ENCODE results near the gene RAB15.

Gene RAB15

DNA sequence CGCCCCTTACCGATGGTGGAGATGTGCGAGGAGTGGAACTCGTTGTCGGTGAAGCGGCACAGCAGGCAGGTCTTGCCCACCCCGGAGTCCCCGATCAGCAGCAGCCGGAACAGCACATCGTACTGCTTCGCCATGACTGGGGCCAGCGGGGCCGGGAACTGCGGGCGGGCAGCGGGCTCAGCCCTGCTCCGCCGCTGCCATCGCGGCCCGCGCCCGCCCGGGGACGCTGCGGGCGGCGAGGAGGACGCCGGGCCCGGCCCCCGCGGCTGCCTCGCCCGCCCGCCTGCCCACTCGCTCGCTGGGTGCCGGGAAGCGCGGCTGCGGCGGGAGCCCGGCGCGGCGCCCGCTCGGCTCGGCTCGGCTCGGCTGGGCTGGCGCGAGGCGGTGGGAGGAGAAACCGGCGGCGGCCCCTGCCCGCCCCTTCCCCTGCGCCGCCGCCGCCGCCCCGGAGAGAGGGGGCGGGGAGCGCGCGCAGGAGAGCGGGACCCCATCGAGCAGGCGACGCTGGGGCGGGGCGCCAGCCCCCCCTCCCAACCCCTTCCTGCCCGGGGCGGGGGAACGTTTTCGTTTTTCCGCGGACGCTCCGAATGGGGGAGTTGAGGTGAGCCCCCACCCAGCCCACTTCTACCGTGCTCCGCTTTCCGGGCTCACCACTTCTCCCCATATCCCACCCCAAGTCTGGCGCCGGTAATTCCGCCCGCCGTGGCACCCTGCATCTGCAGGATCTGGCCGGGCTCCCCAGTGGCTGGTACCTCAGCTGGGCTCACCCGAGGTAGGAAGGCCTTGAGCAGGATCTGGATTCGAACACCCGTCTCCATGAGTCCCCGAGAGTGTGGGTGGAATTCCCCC, at the start of gene RAB15:
Gene RAB15 (minus strand): TSS at position 394 of the 849 bp plus-strand sequence. CDS start 260 bp downstream, at position 134.
- DNase-seq: peak in 1 of 2 experiments; percentile 18

DNA sequence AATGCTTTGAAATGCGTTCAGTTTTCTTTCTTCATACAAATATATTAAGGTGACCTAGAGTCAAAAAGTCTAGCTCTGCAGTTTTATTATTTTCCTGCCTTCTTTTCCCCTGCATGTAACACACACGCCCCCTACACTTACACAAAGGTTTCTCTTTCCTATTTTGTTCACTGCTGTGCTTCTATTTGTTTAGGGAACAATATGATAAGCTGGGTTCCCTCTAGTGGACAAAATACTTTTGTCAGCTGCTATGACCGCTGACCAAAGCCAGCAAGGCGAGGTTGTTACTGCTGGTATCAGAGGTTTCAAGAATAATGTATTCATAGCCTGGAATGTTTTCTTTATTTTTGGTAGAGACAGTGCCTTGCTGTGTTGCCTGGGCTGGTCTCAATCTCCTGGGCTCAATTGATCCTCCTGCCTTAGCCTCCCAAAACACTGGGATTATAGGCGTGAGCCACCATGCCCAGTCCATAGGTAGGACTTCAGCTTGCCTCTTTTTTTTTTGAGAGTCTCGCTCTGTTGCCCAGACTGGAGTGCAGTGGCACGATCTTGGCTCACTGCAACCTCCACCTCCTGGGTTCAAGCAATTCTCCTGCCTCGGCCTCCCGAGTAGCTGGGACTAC, 47.9 kb upstream of the RAB15 start:
- peak; percentile 14 to 16 for DNase-seq

DNA sequence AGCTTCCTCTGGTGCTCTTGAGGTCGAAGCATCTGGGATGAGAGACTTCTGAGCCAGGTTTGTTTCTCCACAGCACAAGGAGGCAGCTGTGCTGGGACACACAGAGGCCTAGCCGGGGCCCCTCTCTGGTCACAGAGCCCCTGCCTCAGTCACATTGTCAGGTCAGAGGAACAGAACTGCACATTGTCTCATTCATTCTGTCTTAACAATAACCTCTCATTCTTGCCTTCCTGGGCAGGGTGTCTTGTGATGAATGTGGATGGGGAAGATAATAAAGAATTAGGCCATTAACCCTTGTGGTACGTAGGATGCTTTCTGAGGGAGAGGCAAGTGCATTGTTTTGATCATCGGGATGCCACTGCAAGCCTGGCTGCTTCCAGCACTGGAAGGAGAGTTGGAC, 44.3 kb upstream of the RAB15 start:
- DNase-seq: no peak

DNA sequence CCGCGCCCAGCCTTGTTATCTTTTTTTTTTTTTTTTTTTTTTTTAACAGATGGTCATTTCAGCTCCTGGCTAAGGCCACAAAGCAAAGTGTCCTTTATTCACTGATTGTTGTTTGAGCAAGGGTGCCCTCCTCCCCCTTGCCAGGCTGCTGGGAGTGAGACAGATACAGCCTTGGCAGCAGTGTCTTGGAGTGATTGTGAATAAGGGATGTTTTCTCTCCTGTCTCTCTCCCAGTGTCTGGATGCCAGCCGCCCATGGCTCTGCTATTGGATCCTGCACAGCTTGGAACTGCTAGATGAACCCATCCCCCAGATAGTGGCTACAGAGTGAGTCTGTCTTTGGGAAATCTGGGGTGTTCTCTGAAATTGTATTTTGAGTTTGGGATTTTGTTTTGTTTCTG, 43.3 kb upstream of the RAB15 start:
- no peak for DNase-seq

DNA sequence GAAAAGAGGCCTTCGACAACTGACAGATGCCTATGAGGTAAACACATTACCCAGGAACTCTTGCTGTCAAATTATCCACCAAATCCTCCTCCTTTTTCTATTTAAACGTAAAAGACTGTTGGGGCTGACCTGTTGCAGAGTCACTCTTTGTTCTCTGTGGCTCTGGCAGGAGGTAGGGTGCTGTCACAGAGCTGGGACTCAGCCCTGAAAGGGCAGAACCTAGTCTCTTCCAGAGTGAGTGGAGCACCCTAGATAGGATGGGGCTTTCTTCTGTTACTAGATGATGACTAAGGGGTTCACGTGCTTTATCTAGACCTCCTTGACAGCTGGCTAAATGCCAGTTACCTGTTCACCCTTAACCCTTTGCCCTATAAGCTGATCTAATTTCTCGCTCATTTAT, 40.2 kb upstream of the RAB15 start:
- no peak for DNase-seq

DNA sequence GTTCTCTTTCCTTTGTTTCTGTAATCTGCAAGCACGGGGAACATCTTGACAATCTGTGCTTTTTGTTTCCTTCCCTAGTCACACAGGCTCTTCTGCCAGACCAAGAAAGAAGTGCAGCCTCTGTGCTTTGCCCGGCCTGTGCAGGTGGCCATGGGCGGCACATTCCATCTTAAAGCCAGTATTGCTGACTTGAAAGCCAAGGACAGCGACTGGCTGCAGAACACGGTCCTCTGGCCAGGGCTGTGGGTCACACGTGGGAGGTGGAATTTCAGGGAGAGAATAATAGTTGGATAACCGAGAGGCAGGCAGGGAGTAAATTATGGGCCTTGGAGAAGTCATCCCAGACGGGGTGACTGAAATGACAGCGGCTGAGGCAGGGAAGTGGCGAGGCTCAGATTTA, 39.4 kb upstream of the RAB15 start:
- no peak for DNase-seq

DNA sequence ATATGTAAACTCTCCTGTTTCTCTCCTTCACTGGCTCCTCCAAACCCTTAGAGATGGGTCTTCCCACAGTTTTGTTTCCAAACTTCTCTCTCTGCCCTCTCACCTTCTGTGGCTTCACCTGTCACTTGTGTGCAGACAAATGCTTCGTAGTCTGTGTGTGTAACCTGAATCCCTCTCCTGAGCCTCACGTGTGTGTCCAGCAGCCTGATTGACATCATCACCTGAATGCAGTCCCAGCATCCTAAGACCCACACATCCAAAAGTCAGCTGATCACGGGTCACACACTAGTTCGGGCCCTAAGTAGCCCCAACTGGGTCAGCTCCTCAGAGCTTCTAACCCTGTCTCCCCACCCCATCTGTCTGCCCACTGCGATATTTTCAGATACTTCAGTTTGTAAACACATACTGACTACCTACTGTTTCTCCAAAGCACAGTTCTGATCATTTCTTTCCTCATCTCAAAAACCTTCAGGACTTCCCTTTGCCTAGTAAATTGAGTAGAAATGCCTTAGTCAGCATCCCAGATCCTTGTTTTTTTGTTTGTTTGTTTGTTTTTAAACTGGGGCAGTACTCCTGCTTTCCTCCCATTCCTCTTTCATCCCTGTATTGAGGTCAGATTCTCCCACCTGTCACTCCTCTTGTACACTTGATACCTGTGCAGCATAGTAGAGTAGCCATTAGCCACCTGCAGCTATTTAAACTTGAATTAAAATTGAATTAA, 38.2 kb upstream of the RAB15 start:
- DNase-seq: no peak

DNA sequence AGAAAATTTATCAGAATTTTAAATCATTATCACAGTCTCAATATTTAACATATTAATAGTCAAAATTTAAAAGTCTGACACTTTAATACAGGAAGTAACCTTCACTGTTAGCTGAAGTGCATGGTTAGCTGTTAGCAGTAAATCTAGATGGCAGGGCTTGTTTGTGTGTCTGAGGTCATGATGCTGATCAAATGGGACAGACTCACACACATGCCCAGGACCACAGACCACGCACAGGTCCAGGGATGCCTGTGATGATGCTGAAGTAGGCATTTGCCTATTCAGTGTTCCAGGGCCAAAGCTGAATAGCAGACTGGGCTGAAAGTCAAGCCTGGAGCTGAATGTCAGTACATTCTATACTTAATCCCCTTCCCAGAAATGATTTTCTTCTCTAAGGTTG, 35.1 kb upstream of the RAB15 start:
- no peak for DNase-seq

DNA sequence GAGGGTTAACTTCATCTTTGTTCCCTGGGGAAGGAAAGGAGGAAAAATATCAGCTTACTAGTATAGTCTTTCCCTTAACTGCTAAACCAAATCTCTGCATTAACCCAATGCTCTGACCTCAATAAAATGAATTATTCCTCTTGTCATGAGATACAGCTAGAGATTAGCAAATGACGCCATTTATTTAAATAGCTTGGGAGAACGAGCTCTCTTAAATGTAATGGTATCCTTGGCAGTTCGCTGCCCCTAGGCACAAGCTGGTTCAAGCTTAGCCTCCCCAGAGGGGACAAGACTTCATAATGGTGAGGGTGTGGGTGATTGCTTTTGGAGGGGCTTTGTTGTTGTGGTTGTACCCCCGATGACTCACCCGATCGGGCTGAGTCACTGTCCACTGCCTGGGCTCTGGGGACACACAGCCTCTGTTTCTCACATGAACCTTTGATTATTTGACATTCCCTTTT, 34.2 kb upstream of the RAB15 start:
- no peak for DNase-seq

DNA sequence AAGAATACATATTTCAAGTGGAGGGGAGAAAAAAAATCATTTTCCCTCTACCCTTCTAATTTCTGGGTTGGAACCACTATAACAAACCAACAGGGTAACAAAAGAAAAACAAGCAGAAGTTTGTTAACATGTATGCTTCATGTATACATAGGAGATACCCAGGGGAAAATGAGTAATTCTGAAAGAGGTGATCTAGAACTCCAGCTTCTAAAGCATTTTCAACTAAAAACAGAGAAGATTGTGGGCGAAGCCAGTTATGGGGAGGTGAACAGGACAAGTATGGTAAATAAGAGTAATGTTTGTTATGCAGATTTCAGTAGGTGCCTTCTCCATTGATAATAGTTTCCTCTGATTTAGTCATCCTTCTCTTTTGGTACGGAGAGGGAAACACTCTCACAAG, 31.3 kb upstream of the RAB15 start:
- DNase-seq: no peak

DNA sequence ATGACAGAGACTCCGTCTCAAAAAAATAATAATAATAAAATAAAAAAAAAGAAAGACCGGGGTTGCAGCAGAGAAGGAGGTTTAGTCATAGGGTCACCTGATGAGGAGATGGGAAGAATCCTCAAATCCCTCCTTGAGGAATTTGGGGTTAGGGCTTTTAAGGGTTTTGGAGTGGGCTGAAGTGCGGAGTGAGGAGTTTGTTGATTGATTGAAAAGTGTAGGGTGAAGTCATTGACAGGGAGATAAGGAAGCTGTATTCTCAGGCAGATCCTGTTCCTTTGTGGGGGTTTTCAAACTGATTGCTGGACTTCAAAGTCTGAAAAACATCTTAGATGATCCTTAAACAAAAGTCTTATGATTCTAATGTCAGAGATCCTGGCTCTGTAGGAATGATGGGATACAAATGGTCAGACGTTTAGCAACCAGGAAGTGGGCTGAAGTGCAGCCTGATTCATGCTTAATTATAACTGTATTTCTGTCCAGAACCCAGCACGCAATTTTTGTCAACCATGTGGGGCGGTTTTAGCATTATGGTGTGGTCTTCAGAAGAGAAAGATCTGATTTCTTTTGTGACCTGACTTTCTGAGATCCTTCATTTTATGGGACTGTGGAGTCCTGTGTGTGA, 30.6 kb upstream of the RAB15 start:
- no peak for DNase-seq

DNA sequence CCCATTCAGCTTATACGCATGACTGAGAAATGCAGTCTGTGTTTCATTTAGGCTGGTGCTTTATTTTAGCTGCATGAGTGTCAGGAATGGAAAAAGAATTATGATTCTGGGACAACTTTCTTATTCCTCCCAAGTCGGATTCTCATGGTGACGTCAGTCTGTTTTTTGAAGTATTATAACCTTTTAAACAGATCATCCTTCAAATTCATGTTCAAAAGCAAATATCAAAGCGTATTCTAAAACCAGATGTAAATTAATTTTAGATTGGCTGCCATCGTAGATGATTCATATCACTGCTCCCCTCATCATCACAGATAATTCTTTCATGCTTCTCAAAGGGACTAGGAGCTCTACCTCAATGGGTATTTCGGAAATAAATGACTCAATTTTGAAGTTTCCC, 29.6 kb upstream of the RAB15 start:
- DNase-seq: no peak

DNA sequence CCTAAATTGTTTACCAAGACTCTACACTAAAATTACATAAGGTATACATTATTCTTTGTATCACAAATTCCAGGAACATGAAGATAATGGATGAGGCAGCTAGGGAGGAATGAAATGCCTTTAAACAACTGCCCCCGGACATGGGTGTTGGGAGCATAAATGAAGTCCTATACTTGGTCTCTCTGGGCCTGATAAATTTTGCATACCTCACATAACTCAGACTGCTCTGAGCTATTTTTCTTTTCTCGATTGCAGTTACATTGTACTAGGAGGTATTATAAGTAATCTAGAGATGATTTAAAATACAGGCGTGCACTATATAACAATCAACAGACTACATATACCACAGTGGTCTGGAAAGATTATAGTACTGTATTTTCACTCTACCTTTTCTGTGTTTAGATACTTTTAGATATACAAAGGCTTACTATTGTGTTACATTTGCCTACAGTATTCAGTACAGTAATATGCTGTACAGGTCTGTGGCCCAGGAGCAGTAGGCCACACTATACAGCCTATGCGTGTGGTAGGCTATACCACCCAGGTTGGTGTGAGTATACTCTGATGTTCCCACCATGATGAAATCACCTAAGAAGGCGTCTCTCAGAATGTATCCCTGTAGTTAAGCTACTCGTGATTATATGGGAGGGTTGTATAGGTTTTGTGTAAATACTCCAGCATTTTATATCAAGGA, 28.9 kb upstream of the RAB15 start:
- DNase-seq: no peak

DNA sequence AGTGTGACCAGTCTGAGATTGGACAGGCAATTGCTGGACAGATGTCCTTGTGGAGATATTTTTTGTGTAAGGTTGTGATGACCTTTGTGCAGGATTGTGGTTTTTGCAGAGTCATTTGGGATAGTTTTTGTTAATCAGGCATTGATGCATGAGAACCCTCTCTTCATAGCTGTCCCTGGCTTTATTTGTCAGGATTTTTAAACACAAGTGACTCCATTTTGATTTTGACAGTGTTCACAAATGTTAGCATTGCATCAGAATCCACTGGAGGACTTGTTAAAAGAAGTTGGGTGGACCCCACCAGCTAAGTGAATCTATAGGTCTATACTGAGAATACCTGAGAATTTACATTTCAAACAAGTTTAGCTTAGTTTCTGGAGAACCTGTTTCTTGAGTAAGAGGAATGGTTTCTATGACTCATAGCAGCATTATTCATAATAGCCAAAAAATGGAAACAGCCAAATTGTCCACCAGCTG, 26.4 kb upstream of the RAB15 start:
- no peak for DNase-seq

DNA sequence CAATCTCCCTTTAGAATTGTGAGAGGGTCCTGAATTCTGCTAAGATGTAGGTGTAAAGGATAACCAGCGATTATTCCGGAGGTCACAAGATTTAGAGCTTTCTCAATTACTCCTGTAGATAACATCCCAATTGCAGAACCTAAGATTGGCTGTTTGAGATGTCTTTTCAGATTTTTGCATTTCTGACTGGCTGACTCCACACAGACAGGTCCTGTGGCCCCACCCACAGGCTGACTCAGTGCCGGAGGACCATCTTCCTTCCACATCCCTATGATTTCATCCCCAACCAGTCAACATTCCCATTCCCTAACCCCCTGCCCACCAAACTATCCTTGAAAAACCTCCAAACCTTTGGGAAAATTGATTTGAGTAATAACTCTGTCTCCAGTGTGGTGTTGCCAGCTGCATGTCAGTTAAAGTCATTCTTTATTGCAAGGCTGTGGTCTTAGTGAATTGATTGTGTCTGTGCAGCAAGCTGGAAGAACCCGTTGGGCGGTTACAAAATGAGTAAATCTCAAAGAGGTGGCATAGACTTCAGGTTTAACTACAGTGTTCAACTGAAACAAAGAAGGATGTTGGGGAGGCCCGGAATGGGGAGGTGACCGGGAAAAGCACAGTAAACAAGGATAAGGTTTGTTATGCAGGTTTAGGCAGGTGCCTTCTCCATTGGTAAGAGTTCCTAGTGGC, 25.1 kb upstream of the RAB15 start:
- DNase-seq: no peak

DNA sequence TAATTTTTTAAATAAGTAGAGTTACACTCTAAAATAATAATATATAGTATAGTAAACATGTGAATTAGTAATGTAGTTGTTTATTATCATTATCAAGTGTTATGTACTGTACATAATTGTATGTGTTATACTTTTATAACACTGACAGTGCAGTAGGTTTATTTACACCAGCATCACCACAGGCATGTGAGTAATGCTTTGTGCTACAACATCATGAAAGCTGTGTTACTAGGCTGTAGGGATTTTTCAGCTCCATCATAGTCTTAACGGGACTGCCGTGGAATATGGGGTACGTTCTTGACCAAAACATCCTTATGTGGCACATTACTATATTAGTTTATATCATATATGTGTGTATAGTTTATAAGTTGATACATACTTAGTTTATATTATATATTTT, 23.2 kb upstream of the RAB15 start:
- no peak for DNase-seq

DNA sequence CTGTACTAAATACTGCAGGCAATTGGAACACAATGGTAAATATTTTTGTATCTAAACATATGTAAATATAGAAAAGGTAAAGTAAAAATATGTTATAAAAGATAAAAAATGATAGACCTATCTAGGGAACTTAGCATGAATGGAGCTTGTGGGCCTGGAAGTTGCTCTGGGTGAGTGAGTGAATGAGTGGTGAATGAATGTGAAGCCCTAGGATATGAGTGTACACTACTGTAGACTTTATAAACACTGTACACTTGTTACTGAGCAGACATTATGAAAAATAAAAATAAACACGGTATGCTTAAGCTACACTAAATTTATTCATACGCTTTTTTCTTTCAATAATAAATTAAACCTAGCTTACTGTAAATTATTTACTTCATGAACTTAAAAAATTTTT, 22.4 kb upstream of the RAB15 start:
- no peak for DNase-seq

DNA sequence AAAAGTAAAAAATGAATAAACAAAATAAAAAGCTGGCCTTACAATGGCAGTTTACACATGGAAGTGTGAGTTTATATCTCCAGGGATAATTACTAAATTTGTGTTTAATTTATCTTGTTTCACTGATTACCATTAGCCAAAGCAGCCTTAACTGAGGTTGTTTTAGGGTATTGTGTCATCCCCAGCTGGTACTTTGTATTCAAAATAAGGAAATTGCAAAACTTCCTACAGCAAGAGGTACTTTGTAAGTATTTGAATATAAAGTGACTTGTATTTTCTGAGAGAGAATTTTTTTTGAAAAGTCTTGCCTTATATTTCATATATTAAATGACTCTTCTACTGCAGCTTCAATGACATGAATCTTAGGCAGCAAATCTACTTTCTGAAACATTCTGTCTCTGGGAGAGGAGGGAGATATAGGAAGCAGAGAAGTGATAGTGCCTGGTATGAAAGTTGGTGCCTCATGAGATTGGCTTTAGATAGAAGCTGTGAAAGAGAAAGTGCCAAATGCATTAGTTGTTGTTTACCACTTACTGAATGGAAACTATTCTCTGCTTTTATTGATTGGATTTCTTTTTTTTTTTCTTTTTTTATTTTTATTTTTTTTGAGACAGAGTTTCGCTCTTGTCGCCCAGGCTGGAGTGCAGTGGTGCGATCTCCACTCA, 21.3 kb upstream of the RAB15 start:
- no peak for DNase-seq

DNA sequence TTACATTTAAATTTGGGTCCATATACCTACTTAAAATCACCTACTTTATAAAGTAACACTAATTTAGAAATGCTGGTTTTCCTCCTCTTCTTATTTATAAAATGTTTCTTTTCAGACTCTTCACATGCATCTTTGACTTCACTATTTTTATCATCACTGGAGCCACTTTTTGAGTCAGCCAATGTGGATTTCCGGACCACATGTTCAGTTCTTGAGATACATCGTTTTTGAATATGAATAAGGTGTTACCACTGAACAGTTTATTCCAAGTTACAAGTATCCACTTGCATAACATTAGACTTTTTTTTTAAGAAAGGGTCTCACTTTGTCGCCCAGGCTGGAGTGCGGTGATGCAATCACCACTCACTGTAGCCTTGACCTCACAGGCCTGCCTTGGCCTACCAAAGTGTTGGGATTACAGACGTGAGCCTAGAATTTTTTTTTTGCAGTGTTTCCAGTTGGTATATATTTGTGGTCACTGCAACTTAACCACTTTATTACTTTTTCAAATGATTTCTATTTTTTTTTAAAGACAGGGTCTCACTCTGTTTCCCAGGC, 20.3 kb upstream of the RAB15 start:
- no peak for DNase-seq

DNA sequence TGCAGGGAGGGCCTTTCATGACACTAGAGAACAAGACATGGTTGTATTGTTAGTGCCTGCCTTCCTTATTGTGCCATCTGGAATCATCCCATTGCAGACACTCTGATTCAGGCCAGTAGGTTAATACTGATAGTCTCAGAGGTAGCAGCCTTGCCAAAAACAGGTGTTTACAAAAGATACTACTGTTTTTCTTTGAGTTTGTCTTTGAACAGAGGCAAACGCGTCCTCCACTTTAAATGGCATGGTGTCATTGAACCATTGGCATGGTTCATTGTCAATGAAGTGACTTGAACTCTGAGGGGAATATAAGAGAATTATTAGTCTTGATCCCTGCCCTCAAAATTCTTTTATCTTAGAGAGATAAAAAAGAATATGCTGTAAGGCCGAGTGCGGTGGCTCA, 18.8 kb upstream of the RAB15 start:
- DNase-seq: no peak

DNA sequence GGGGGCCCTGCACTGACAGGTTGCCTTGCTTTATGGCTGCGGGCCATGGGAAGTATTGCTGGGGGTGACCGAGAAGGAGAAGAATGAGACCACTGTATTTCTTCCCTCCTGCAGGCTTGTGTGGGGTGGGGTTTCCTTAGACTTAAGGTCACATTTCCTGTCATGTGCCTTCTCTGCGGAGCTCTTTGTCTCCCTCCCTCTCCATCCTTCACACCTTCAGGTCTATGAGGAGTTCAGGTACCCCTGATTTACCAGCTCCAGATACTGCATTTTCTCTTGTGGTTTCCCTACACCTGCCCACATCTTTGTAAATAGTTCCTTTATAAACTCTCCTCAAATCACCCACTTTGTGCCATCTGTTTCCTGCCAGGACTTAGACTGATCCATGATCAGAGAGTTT, 18.2 kb upstream of the RAB15 start:
- DNase-seq: no peak

Data from NCI-H1930 (cell line).